Amniotic epithelial cell (primary cell): ENCODE data around the gene ZC3H12C.
"Not testable (repeated sequence)": the region's sequence is repeated elsewhere in the genome, so short reads cannot be mapped to it uniquely, and the experiment has no call there.

ENCODE experiments used
- DNase-seq: peaks from one replicate; pipeline ENCODE4 v3.0.0-alpha.2; 2010; ENCODE audit warnings: low read depth

The ZC3H12C gene

DNA sequence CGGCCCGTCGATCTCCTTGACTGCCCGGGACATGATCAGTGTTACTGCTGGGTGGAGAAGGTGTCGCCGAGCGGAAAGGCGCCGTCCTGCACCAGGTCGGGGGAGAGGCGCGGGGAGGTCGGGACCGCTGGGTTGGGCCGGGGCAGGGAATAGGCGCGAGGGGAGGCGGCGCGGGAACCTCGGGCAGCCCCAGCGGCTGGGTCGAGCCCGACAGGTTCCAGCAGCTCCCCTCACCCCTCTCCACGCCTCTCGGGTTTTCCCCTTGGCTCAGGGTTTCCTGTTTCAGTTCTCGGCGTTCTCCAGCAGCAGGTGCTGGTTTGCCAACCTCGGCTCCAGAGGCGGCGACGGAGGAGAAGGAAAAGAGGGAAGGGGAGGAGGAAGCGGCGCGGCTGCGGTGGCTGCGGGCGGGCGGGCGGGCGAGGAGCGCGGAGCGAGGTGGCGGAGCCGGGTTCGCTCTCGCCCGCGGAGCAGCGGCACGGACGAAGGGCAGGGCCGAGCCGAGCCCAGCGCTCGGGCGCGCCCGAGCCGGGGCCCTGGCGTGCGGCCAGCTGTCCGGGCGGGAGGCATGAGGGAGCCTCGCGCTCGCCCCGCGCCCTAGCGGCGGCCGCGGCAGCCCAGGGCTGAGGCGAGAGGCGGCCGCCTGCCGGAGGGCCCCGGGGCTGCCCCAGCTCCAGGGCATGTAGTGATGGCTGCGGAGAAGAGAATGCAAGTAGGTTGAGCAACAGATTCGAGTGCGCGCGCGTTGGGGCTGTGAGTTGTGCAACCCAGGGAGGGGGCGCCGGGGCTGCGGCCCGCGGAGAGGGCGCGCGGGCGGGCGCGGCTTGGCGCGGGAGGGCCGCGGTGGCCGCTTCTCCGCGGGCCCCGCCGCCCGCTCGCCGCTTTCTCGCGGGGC, at the start of gene ZC3H12C:
Gene ZC3H12C, plus strand, starts transcription at position 878 of the 892 bp plus-strand sequence. CDS start 20 bp downstream, outside the sequence.
- peak; percentile 90 for DNase-seq

DNA sequence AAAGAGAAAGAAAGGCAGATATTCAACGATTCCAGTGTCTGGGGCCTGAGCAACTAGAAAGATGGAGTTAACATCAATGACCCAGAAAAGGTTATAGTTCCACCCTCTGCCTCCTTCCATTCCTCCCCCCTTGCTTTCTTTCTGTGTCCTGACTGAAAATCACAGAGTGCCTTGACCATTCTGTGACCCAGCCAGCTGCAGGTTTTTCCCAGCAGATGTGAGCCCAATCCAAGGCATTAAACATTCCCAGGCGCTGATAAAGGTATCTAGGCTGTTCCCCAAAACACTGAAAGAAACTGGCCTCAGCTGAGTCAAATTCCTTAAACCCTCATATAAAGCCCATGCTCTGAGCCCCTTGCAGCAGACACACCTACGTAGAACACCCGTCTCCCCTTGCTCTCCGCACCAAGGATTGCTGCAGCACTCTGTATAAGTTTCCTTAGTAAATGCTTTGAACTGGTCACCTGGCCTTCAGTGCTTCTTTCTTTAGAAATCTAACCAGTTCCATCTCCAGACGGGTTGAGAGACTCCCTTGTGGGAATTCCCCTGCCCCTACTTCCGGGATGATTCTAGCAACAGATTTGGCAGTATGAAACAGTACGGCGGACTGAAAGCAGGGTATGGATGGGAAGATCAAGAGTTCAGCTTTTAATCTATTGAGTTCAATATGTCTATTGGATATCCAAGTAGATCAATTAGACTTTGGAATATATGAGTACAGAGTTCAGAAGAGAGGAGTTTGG, 48.8 kb upstream of the ZC3H12C start:
- no peak for DNase-seq

- no peak for DNase-seq
Observed at GRCh38 chr11:110046775-110047380, 46.3 kb upstream of the ZC3H12C start.

- DNase-seq = no peak
Observed at GRCh38 chr11:110049501-110050200, 43.5 kb upstream of the ZC3H12C start.

GRCh38 chr11:110050201-110050506, 43.0 kb upstream of the ZC3H12C start:
- no peak for DNase-seq

DNA sequence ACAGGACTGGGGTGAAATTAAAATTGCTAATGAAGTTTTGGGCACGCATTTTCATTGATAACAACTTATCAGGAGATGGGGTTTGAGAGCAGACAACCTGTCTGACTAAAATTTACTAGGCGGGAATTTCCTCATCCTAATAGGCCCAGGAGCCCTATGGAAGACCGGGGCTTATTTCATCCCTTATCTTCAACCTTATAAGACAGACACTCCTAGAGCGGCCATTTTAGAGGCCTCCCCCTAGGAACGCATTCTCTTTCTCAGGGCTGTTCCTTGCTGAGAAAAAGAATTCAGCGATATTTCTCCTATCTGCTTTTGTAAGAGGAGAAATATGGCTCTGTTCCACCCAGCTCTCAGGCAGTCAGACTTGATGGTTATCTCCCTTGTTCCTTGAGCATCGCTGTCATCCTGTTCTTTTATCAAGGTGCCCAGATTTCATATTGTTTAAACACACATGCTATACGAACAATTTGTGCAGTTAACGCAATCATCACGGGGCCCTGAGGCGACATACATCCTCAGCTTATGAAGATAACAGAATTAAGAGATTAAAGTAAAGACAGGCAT, 39.3 kb upstream of the ZC3H12C start:
- no peak for DNase-seq

DNA sequence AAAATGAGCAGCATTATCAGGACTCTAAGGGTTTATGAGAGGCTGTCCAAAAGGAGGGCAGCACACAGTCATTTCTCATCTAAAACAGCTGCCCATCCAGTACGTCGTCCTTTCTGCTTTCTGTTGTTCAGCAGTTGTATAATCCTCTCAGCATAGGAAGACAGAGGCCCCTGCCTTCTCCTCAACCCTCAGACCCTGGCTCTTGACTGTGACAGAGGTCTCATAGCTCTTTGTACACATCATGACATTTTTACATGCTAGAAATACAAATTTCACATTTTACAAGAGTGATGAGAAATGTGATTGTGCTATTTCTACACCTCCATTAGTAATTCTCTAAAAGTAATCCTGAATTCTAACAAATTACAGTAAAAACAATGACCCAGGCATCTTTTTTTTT, 36.2 kb upstream of the ZC3H12C start:
- no peak for DNase-seq

GRCh38 chr11:110059706-110060463, 33.3 kb upstream of the ZC3H12C start:
- DNase-seq = peak; percentile 27

- DNase-seq = no peak
Observed at GRCh38 chr11:110061296-110061695, 31.9 kb upstream of the ZC3H12C start.

DNA sequence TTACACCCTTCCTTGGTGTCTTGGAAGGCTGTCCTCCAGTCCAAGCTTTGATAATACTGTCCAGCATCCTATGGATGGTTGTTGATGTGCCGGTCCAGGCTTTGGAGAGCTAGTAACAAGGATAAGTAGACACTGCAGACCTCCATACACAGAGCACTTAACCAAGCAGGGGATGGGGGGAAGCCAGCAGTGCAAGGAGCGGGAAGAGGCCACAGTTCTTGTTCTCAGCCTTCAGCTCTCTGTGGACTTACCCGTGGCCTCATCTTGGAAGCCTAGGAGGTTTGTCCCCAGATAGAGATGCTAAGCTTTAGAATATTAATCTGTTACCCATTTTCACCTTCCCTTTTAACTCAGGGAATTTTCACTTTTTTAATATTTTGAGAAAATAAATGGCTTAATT, 30.9 kb upstream of the ZC3H12C start:
- no peak for DNase-seq

DNA sequence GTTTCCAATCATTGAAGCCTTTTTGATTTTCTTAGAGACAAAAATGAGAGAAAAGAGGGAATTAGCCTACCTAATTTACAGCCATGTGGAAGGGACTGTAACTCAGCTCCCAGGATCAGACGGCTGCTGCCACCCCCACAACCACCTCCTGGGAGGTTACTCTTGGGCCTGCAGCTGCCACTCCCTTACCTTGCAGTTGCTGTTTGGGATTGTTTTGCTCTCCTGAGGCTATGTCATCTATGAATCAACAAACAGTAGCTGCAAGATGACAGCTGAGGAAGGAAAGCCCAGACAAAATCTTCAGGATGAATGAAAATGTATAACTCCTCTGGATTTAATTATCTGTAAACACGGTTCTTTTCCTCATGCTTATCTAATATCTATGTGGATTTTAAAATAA, 28.0 kb upstream of the ZC3H12C start:
- DNase-seq = no peak

GRCh38 chr11:110068001-110068400, 25.2 kb upstream of the ZC3H12C start:
- DNase-seq = not testable (repeated sequence)

DNA sequence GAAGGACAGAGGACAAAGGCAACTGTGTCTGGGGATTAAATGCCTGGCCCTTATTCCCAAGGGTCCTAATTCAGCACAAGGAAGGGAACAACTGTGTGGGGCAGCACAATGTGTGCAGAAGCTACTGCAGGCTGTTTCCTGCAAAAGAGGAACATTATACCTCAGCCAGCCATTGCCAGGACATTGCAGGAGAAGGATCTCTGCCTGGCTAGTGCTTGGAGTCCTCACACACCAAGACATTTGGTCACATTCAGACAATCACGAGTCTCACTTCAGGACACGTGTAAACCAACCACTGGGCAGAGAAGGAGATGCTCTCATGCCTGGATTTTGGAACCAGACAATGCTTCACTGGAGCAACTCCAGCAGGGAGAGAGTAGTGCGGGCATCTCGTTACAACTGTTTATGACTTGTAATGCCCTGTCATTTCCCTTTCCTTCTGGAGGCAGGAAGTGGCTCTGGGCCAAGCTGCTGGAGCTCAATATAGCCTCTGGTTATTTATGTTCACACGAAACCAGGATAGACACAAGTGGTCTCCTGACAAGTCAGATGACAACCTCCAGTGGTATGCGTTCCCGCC, 23.9 kb upstream of the ZC3H12C start:
- DNase-seq = peak; percentile 45

DNA sequence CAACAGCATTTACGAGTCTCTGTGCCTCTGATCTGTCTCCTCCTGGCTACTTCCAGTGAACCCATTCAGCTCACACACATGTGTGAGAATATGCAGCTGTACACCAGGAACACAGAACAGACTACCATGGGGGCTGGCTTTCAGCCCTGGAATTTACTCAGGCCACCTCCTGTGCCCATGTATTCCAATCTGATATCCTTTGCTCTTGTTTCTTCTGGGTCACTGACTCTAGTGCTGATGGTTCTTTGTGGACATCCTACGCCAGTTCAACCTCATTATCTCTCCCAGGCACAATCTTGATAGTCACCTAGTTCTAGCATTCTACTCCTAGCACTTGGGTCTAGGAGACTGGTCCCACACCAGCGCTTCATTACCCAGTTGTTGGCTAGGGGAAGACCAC, 23.0 kb upstream of the ZC3H12C start:
- DNase-seq = no peak

- DNase-seq = no peak
Observed at GRCh38 chr11:110071197-110071596, 22.0 kb upstream of the ZC3H12C start.

DNA sequence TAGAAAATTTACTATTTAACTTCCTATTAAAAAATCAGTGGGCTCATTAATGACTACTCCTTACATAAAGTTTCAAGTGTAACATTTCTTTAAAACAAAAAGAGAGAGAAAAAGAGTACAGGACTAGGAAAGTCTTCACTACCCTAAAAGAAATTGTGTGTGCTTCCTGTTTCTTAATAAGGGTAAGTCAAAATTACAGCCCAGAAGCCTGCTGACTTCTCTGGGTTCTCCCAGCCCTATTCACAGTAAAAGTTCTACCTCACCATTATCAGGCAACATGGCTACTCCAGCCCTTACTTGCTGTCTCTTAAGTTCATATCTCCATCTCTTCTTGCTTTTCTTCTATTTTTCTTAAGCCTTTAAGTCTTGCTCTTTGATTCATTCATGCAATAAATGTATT, 20.3 kb upstream of the ZC3H12C start:
- DNase-seq = no peak

DNA sequence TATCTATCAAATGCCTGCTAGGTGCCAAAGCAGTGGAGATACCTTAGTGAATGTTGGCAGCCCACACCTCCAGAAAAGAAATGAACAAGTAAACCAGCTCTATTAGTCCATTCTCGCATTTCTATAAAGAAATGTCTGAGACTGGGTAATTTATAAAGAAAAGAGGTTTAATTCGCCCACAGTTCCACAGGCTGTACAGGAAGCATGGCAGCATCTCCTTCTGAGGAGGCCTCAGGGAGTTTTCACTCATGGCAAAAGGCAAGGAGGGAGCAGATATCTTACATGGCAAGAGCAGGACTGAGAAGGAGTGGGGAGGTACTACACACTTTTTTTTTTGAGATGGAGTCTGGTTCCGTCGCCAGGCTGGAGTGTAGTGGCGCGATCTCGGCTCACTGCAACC, 18.7 kb upstream of the ZC3H12C start:
- no peak for DNase-seq

GRCh38 chr11:110075105-110075846, 17.9 kb upstream of the ZC3H12C start:
- DNase-seq = no peak

DNA sequence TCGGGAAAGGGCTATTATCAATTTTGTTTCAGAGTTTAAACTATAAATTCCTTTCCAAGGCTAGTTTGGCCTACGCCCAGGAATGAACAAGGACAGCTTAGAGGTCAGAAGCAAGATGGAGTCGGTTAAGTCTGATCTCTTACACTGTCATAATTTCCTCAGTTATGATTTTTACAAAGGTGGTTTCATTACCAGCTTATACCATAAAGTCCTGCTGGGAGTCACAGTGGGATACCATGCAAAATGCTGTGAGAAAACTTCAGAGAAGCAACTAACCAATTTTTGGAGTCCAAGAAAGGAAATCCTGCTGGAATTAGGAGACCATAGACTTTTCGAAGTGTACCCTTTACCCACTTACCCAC, 17.4 kb upstream of the ZC3H12C start:
- DNase-seq = no peak

DNA sequence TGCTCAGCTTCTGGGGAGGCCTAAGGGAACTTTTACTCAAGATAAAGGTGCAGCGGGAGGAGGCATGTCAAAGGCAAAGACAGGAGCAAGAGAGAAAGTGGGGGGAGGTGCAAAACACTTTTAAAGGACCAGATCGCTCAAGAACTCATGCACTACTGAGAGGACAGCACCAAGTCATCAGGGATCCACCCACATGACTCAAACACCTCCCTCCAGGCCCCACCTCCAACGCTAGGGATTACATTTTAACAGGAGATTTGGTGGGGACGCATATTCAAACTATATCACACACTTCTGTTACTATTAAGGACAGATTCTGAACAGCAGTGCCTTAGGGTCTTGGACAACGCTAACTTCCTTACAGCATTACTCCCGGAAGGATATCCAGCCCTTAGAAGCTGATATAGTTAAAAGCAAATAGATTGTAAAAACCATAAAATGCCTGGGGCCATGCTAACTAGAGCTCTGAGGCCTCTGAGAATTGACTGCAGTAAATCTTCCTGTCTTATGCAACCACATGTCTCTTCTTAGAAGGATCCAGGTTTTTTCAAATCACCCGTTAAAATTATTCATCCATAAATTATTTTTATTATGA, 16.7 kb upstream of the ZC3H12C start:
- peak; percentile 63 for DNase-seq
